SJSA1 (cell line): ENCODE data around the gene MORN4. TPM values are rescaled to one million over a fixed set of nuclear protein-coding genes. Genes with fewer than 3 reads are reported as not detected.
A peak's percentile ranks its signal among the peaks of the same experiment; 100 is the strongest.

Experiments used
- DNase-seq, 2 experiments: peaks; one replicate each; pipeline ENCODE4 v3.0.0-alpha.2; 2015 to 2020; ENCODE audit warnings: low spot score in 2 of 2, low read depth in 1 of 2
- H3K27ac ChIP-seq: fragments of 250-450 bp; sonication (Bioruptor Pico); 2 replicates; pipeline ENCODE4 v1.5.1; 2020; ENCODE audit warnings: mild to moderate bottlenecking, moderate library complexity
- H3K27me3 ChIP-seq: fragments of 250-450 bp; sonication (Bioruptor Pico); replicated peaks from 2 replicates; pipeline ENCODE4 v1.5.1; 2020; ENCODE audit warnings: mild to moderate bottlenecking, moderate library complexity
- H3K36me3 ChIP-seq: fragments of 250-450 bp; sonication (Bioruptor Pico); 2 replicates; pipeline ENCODE4 v1.5.1; 2020; ENCODE audit warnings: mild to moderate bottlenecking
- H3K4me1 ChIP-seq: fragments of 250-450 bp; sonication (Bioruptor Pico); replicated peaks from 2 replicates; pipeline ENCODE4 v1.6.1; 2021; ENCODE audit warnings: mild to moderate bottlenecking
- H3K4me3 ChIP-seq: fragments of 250-450 bp; sonication (Bioruptor Pico); 2 replicates; pipeline ENCODE4 v1.5.1; 2020; ENCODE audit warnings: mild to moderate bottlenecking
- H3K9me3 ChIP-seq: fragments of 250-450 bp; sonication (Bioruptor Pico); replicated peaks from 2 replicates; pipeline ENCODE4 v1.5.1; 2020; ENCODE audit warnings: mild to moderate bottlenecking
- total RNA-seq: library from RNA; depleted of rRNA; stranded (reverse); fragments of >200 nt; shearing (Covaris generic); gene quantifications from 2 replicates; pipeline ENCODE4 v1.2.3, GENCODE V29; 2014

The MORN4 gene
- total RNA-seq, 1 experiment from 2014 or later, result 6.8 TPM

- H3K27me3 ChIP-seq, result no peaks in the 10 kb centered on the region
- no peaks in the 10 kb centered on the region for H3K36me3 ChIP-seq
- DNase-seq, result no peak
- no peaks in the 10 kb centered on the region for H3K9me3 ChIP-seq
- no peak overlapping the region for H3K27ac ChIP-seq
- H3K4me1 ChIP-seq, result peaks cover 4% of the 10 kb centered on the region
- no peak overlapping the region for H3K4me3 ChIP-seq
Observed at GRCh38 chr10:97629289-97629688, 4.0 kb downstream of the MORN4 start.

- Histone ChIP-seq H3K27ac (no peak overlapping the region), H3K27me3 (no peaks in the 10 kb centered on the region), H3K36me3 (no peaks in the 10 kb centered on the region), H3K4me1 (no peaks in the 10 kb centered on the region), H3K9me3 (no peaks in the 10 kb centered on the region), H3K4me3 (no peak overlapping the region)
- no peak for DNase-seq
Observed at GRCh38 chr10:97628228-97628627, 5.1 kb downstream of the MORN4 start.

DNA sequence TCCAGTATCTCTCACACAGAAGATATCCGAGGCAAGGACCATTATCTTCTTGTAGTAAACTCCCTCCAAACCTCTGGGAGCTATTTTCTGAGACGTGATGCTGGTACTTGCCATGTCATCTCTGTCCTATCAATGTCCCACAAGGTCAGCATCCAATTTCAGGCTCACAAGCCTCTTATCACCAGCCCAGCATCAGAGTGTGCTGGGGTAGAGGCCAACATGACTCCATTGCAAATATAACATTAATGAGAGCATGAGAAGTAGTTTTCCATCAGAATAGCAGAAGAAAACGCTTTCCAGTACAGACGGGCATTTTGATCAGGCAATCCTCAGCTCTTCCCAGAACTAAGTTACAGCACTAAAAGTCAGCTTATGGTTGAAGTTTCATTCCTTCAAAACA, 5.6 kb downstream of the MORN4 start:
- Histone ChIP-seq H3K4me1 (no peaks in the 10 kb centered on the region), H3K4me3 (no peak overlapping the region), H3K9me3 (no peaks in the 10 kb centered on the region), H3K27me3 (no peaks in the 10 kb centered on the region), H3K27ac (no peak overlapping the region), H3K36me3 (no peaks in the 10 kb centered on the region)
- DNase-seq, result no peak

GRCh38 chr10:97623277-97623676, 10.0 kb downstream of the MORN4 start:
- Histone ChIP-seq H3K27ac (no peak overlapping the region), H3K9me3 (no peaks in the 10 kb centered on the region), H3K4me1 (no peaks in the 10 kb centered on the region), H3K27me3 (no peaks in the 10 kb centered on the region), H3K36me3 (no peaks in the 10 kb centered on the region), H3K4me3 (no peak overlapping the region)
- no peak for DNase-seq

- H3K9me3 ChIP-seq, result no peaks in the 10 kb centered on the region
- H3K27ac ChIP-seq, result no peak overlapping the region
- no peak for DNase-seq
- H3K27me3 ChIP-seq, result no peaks in the 10 kb centered on the region
- H3K4me3 ChIP-seq, result no peak overlapping the region
- no peaks in the 10 kb centered on the region for H3K4me1 ChIP-seq
- no peaks in the 10 kb centered on the region for H3K36me3 ChIP-seq
Observed at GRCh38 chr10:97618733-97619132, 14.6 kb downstream of the MORN4 start.

DNA sequence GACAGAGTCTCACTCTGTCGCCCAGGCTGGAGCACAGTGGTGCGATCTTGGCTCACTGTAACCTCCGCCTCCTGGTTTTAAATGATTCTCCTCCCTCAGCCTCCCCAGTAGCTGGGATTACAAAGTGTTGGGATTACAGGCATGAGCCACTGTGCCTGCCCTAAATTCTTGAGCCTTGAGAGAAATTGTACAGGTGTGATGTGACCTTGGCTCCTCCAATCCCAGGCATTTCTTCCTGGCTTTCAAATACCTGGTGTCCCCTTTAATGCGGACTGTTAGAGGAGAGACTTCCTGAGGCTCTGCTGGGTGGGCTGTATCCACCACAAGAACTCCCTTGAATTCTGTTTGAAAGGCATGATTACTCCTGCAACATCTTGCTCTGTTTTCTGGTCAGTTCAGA, 15.0 kb downstream of the MORN4 start:
- no peak overlapping the region for H3K4me3 ChIP-seq
- H3K9me3 ChIP-seq, result no peaks in the 10 kb centered on the region
- no peaks in the 10 kb centered on the region for H3K36me3 ChIP-seq
- H3K27ac ChIP-seq, result no peak overlapping the region
- H3K4me1 ChIP-seq, result no peaks in the 10 kb centered on the region
- no peaks in the 10 kb centered on the region for H3K27me3 ChIP-seq
- no peak for DNase-seq

DNA sequence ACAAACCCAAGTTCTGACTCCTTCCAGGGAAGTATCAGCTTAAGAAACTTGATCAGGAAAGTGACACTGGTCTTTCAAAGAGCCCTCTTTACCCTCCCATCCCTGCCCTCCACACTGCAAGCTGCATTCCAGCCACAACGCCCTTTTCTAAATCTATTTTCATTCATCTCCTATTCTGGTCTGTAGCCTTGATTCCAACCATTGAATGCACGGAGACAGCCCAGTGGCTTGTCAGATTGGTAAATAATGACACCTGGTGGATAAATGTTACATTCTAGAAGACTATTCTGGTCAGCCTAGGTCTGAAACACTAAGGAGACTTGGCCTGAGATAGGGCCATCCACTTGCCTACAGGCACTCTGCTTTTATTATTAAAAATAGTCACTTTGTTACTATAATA, 20.9 kb downstream of the MORN4 start:
- peak in 1 of 2 experiments; percentile 31 for DNase-seq
- H3K4me1 ChIP-seq, result no peaks in the 10 kb centered on the region
- H3K36me3 ChIP-seq, result no peaks in the 10 kb centered on the region
- no peaks in the 10 kb centered on the region for H3K27me3 ChIP-seq
- no peak overlapping the region for H3K27ac ChIP-seq
- H3K4me3 ChIP-seq, result no peak overlapping the region
- H3K9me3 ChIP-seq, result no peaks in the 10 kb centered on the region

- H3K4me1 ChIP-seq, result no peaks in the 10 kb centered on the region
- H3K27ac ChIP-seq, result no peak overlapping the region
- H3K9me3 ChIP-seq, result no peaks in the 10 kb centered on the region
- H3K4me3 ChIP-seq, result no peak overlapping the region
- H3K36me3 ChIP-seq, result no peaks in the 10 kb centered on the region
- no peak for DNase-seq
- no peaks in the 10 kb centered on the region for H3K27me3 ChIP-seq
Observed at GRCh38 chr10:97611473-97611872, 21.8 kb downstream of the MORN4 start.

GRCh38 chr10:97608991-97609561, 24.2 kb downstream of the MORN4 start:
- no peaks in the 10 kb centered on the region for H3K4me1 ChIP-seq
- H3K36me3 ChIP-seq, result no peaks in the 10 kb centered on the region
- no peak overlapping the region for H3K27ac ChIP-seq
- no peaks in the 10 kb centered on the region for H3K27me3 ChIP-seq
- DNase-seq, result no peak
- no peaks in the 10 kb centered on the region for H3K9me3 ChIP-seq
- H3K4me3 ChIP-seq, result no peak overlapping the region

GRCh38 chr10:97607095-97607636, 26.1 kb downstream of the MORN4 start:
- H3K36me3 ChIP-seq, result no peaks in the 10 kb centered on the region
- H3K4me3 ChIP-seq, result no peak overlapping the region
- no peaks in the 10 kb centered on the region for H3K9me3 ChIP-seq
- no peak for DNase-seq
- no peaks in the 10 kb centered on the region for H3K27me3 ChIP-seq
- no peak overlapping the region for H3K27ac ChIP-seq
- no peaks in the 10 kb centered on the region for H3K4me1 ChIP-seq

DNA sequence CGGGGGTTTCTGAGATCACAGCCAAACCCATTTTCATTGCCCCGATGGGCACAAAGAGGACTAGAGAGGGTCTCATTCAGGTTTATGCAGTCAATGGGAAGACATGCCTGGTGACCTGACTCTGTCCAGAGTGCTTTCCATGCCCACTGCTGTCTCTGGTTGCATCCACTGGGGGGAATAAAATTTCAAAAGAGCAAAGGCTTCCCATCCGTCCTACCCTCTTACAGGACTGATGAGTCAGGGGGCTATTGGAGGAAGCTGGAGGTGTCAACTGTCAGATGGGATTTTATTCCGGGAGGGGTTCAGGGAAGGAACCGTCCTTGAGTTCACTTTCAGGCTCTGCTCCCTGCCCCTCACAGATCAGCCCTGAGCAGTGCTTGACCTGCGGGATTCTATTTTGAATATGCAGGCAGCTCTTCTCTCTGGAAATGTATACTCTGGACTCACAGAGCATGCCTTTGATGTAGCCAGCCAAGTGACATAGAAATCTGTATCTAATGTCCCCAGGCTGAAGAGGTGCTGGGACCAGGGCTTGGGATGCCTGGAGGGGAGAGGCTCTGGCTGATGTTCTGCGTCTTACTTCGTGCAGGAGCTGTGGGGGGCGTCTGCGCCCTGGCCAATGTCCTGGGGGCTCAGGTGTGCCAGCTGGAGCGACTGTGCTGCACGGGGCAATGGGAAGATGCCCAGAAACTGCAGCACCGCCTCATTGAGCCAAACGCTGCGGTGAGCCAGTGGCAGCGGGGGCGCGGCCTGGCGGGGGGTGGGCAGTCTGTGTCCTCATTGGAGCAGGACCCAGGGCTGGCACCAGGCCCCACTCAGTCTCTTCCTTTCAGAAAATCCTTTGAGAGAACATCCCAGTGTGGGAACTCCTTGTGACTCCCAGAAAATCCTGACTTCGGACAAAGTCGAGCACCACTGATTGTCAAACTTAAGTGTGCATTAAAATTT, 31.8 kb downstream of the MORN4 start:
- no peak for DNase-seq
- Histone ChIP-seq H3K36me3 (no peaks in the 10 kb centered on the region), H3K27ac (no peak overlapping the region), H3K4me1 (peaks cover 15% of the 10 kb centered on the region), H3K27me3 (no peaks in the 10 kb centered on the region), H3K9me3 (no peaks in the 10 kb centered on the region), H3K4me3 (no peak overlapping the region)

- Histone ChIP-seq H3K9me3 (no peaks in the 10 kb centered on the region), H3K4me3 (no peak overlapping the region), H3K27ac (no peak overlapping the region), H3K27me3 (no peaks in the 10 kb centered on the region), H3K36me3 (no peaks in the 10 kb centered on the region), H3K4me1 (peaks cover 24% of the 10 kb centered on the region)
- DNase-seq, result no peak
Observed at GRCh38 chr10:97600616-97601015, 32.7 kb downstream of the MORN4 start.

DNA sequence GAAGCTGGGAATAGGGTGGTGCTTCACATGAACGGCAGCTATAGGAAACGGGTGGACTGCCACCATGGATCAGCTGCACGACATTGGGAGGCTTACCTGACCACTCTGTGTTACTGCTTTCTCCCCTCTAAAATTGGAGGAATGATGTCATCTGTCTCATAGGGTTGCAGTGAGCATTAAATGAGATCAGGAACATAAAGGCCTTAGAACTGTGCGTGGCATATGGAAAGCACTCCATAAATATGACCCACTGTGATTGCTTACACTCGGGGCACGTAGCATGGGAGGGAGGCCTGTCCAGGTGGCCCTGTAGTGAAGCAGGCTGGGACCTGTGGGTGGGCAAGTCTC, 34.1 kb downstream of the MORN4 start:
- Histone ChIP-seq H3K27me3 (no peaks in the 10 kb centered on the region), H3K36me3 (no peaks in the 10 kb centered on the region), H3K4me1 (peaks cover 25% of the 10 kb centered on the region), H3K27ac (no peak overlapping the region), H3K9me3 (no peaks in the 10 kb centered on the region), H3K4me3 (no peak overlapping the region)
- no peak for DNase-seq
